ENCODE results near the gene EML3. TPM values are rescaled to one million over a fixed set of nuclear protein-coding genes. Genes with fewer than 3 reads are reported as not detected.
A peak's percentile ranks its signal among the peaks of the same experiment; 100 is the strongest.

Gene EML3
- total and polyA plus RNA-seq, 2 of the 8 experiments (the other 6 are each of a cell fraction or from before 2014, with no cell fraction given) = 19.2 to 29.9 TPM

- H3K27ac ChIP-seq (ENCODE audit: low read depth, low read length) = no peak overlapping the region
- no peak overlapping the region for H3K9ac ChIP-seq (replicated peaks in 1 of 4; ENCODE audit: extremely low read depth in 1 of 4, low read depth in 3 of 4, low read length in 3 of 4)
- TF ChIP-seq BCL11A (IDR thresholded peaks at IDR 0.05; ENCODE audit: low read depth in 2 of 2, low read length in 2 of 2) = no peak
- TF ChIP-seq POLR2A (IDR thresholded peaks at IDR 0.05; ENCODE audit: control extremely low read depth in 1 of 2, low read depth in 2 of 2, low read length in 2 of 2) = peak in 1 of 2 experiments; percentile 38; a peak in 1 of 3 replicates
- 0 out of 2 replicates have a peak, but pooled peaks have one; percentile 29 for TF ChIP-seq POLR2AphosphoS5 (IDR thresholded peaks at IDR 0.05; ENCODE audit: low read depth, low read length)
- peak; percentile 45; the same call in 1 of the 2 replicates for TF ChIP-seq SP4 (IDR thresholded peaks at IDR 0.05; ENCODE audit: low read length)
- TF ChIP-seq EP300 (IDR thresholded peaks at IDR 0.05; ENCODE audit: borderline replicate concordance in 1 of 2, low read depth in 2 of 2, low read length in 2 of 2) = peak in 1 of 2 experiments; percentile 7; a peak in 1 of 3 replicates
- TF ChIP-seq CBX8 (IDR thresholded peaks at IDR 0.05; ENCODE audit: borderline replicate concordance, low read depth, low read length) = no peak
- TF ChIP-seq CHD2 (IDR thresholded peaks at IDR 0.05; ENCODE audit: low read length) = no peak
- TF ChIP-seq NANOG (IDR thresholded peaks at IDR 0.05; ENCODE audit: insufficient read depth, low read depth, low read length, poor library complexity, severe bottlenecking) = peak; percentile 57
- no peak for TF ChIP-seq POU5F1 (IDR thresholded peaks at IDR 0.05; ENCODE audit: low read depth, low read length)
- no peak for TF ChIP-seq TCF12 (IDR thresholded peaks at IDR 0.05; ENCODE audit: low read depth, low read length)
- TF ChIP-seq USF2 (IDR thresholded peaks at IDR 0.05; ENCODE audit: low read length) = no peak
Measured at GRCh38 chr11:62599069-62599696, 13.4 kb downstream of the EML3 start.

More at GRCh38 chr11:62599069-62599696, 13.4 kb downstream of the EML3 start:
- CTCF ChIA-PET (ENCODE audit: partially characterized antibody) = interaction anchor here (0.6 to 1.4 kb wide), 3 partner anchors 81 to 204 kb away, joined by 3 to 5 read pairs (median 3); no protein-coding TSS in a partner anchor
- no peak overlapping the region for H2BK12ac ChIP-seq (ENCODE audit: low read depth, low read length)
- H4K91ac ChIP-seq (replicated peaks; ENCODE audit: insufficient read length, low read length) = no peak overlapping the region
- H2BK5ac ChIP-seq (ENCODE audit: low read depth, low read length) = no peak overlapping the region
- no peak overlapping the region for H3K4ac ChIP-seq (replicated peaks; ENCODE audit: insufficient read length, low read depth, low read length)
- H4K20me1 ChIP-seq (replicated peaks in 1 of 2; ENCODE audit: control insufficient read depth in 1 of 2, insufficient read depth in 2 of 2, low read length in 2 of 2) = peaks cover 4 to 11% of the 10 kb centered on the region in 2 experiments
- H2BK120ac ChIP-seq (replicated peaks; ENCODE audit: low read depth, low read length) = no peak overlapping the region
- H3K4me2 ChIP-seq (ENCODE audit: insufficient read depth in 1 of 2, low read depth in 2 of 2, low read length in 2 of 2) = peak overlapping the region; percentile 72 to 95
- no peak overlapping the region for H2BK20ac ChIP-seq (ENCODE audit: low read length)
- peaks cover 0 to 13% (median 11%) of the 10 kb centered on the region in 4 experiments; a peak in 6 of 7 replicates for H3K27me3 ChIP-seq (replicated peaks in 1 of 4; ENCODE audit: control insufficient read depth in 3 of 4, extremely low read depth in 1 of 4, insufficient read depth in 3 of 4, low read length in 3 of 4)
- H3K14ac ChIP-seq (ENCODE audit: insufficient read length) = no peak overlapping the region
- no peak overlapping the region for H2AK5ac ChIP-seq (ENCODE audit: low read depth, low read length)
- H3K36me3 ChIP-seq (ENCODE audit: control insufficient read depth in 2 of 4, insufficient read depth in 4 of 4, low read length in 3 of 4) = peaks cover 36 to 44% (median 39%) of the 10 kb centered on the region in 4 experiments
- DNase-seq (ENCODE audit: low read depth in 1 of 2, low spot score in 2 of 2) (peak; percentile 87 to 96), FAIRE-seq (peak; percentile 93)
- H3K4me1 ChIP-seq (replicated peaks in 1 of 4; ENCODE audit: control insufficient read depth in 3 of 4, insufficient read depth in 4 of 4, low read length in 3 of 4) = peaks cover 7 to 28% (median 14%) of the 10 kb centered on the region in 4 experiments
- no peak overlapping the region for H3K56ac ChIP-seq (replicated peaks; ENCODE audit: insufficient read length, low read depth, low read length)
- H3K18ac ChIP-seq (ENCODE audit: extremely low read depth, low read length) = no peak overlapping the region
- 59 to 100% methylated on average over 3 to 7 of the region's 7 CpGs for WGBS, 2 experiments (ENCODE audit: extremely low coverage in 1 of 2, insufficient coverage in 1 of 2, insufficient read length in 1 of 2, insufficient replicate concordance in 2 of 2, low coverage in 1 of 2, low lambda C conversion rate in 2 of 2, missing lambda C conversion rate in 1 of 2)
- H4K8ac ChIP-seq (ENCODE audit: extremely low read depth, insufficient read depth, low read length) = no peak overlapping the region
- H3K79me1 ChIP-seq (ENCODE audit: low read depth, low read length) = no peaks in the 10 kb centered on the region; the same call in 1 of the 2 replicates
- H2AFZ ChIP-seq (ENCODE audit: low read length) = no peak overlapping the region
- POLR2A ChIA-PET (ENCODE audit: partially characterized antibody) = interaction anchor here (0.6 to 12.3 kb wide), 13 partner anchors 8 to 283 kb away, joined by 3 to 235 read pairs (median 3); partner anchors contain the start of genes B3GAT3, BSCL2, C11orf98 and CSKMT
- H3K79me2 ChIP-seq (ENCODE audit: control insufficient read depth in 1 of 2, insufficient read depth in 2 of 2, low read length in 2 of 2) = peaks cover 0 to 28% of the 10 kb centered on the region in 2 experiments; a peak in 2 of 4 replicates
- H3K9me3 ChIP-seq (ENCODE audit: insufficient read depth in 2 of 2, low read depth in 1 of 2, low read length in 1 of 2) = no peaks in the 10 kb centered on the region
- no peak overlapping the region for H4K5ac ChIP-seq (ENCODE audit: insufficient read length, low read depth, low read length)
- no peak overlapping the region for H2BK15ac ChIP-seq (ENCODE audit: low read length)
- no peak overlapping the region for H3K23ac ChIP-seq (ENCODE audit: insufficient read length)
- peak overlapping the region in 1 of 4 experiments; percentile 85; a peak in 1 of 8 replicates for H3K4me3 ChIP-seq (ENCODE audit: extremely low read depth in 1 of 4, insufficient read depth in 2 of 4, low read depth in 3 of 4, low read length in 4 of 4)
- peaks cover 17% of the 10 kb centered on the region; the same call in 1 of the 2 replicates for H3K23me2 ChIP-seq (ENCODE audit: low read depth, low read length)
